ENCODE results near the gene ZNF580. TPM values are rescaled to one million over a fixed set of nuclear protein-coding genes. Genes with fewer than 3 reads are reported as not detected.

ZNF580 gene
- total and polyA plus RNA-seq, 2 of the 8 experiments (the other 6 are each of a cell fraction or from before 2014, with no cell fraction given), result 12.0 to 24.6 TPM

GRCh38 chr19:55605207-55605636 is 35.6 kb upstream of the ZNF580 start (continued):
- no peak for TF ChIP-seq EP300 (IDR thresholded peaks at IDR 0.05; ENCODE audit: borderline replicate concordance in 1 of 2, low read depth in 2 of 2, low read length in 2 of 2)
- TF ChIP-seq CHD7 (IDR thresholded peaks at IDR 0.05; ENCODE audit: insufficient replicate concordance, low read length), result no peak
- TF ChIP-seq SIRT6 (IDR thresholded peaks at IDR 0.05; ENCODE audit: low read length), result no peak
- peak; percentile 43; the same call in 1 of the 2 replicates for TF ChIP-seq CREB1 (IDR thresholded peaks at IDR 0.05)
- peak; percentile 70 for TF ChIP-seq SP1 (IDR thresholded peaks at IDR 0.05; ENCODE audit: low read depth, low read length)
- TF ChIP-seq KDM1A (IDR thresholded peaks at IDR 0.05; ENCODE audit: borderline replicate concordance, low read length), result no peak
- peak; percentile 43 for TF ChIP-seq TBP (IDR thresholded peaks at IDR 0.05; ENCODE audit: low read depth, low read length)
- no peak for TF ChIP-seq CTBP2 (IDR thresholded peaks at IDR 0.05; ENCODE audit: borderline replicate concordance, insufficient read depth, insufficient read length, low read length)
- TF ChIP-seq E2F6 (IDR thresholded peaks at IDR 0.05), result peak; percentile 86
- peak; percentile 78 for TF ChIP-seq MAX (IDR thresholded peaks at IDR 0.05)
- no peak for TF ChIP-seq SRF (IDR thresholded peaks at IDR 0.05; ENCODE audit: low read depth, low read length)
- peak; percentile 49 to 71 for TF ChIP-seq POLR2A (IDR thresholded peaks at IDR 0.05; ENCODE audit: control extremely low read depth in 1 of 2, low read depth in 2 of 2, low read length in 2 of 2)

Measured in H1 (cell line).